Measurements from ENCODE around the gene HNRNPAB.
A peak's percentile ranks its signal among the peaks of the same experiment; 100 is the strongest.

The HNRNPAB gene

DNA sequence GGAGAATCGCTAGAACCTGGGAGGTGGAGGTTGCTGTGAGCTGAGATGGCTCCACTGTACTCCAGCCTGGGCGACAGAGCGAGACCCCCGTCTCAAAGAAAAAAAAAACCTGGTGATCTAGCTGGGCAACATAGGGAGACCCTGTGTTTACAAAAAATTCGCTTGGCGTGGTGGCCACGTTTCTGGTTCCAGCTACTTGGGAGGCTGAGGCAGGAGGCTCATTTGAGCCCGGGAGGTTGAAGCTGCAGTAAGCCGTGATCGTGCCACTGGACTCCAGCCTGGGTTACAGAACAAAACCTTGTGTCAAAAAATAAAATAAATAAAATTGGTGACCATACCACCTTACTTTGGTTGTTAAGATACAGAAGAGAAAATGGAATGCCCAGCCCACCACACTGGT is 1.8 kb upstream of the HNRNPAB start:
- ATAC-seq (replicated peaks): no peak
- peaks cover 0 to 3% of the 10 kb centered on the region in 2 donors for H3K9me3 Mint-ChIP-seq
- no peak overlapping the region for H3K27ac Mint-ChIP-seq
- H3K4me3 Mint-ChIP-seq: peak overlapping the region in 1 of 2 donors; percentile 39
- peaks cover 14 to 24% of the 10 kb centered on the region in 2 donors for H3K4me1 Mint-ChIP-seq
- H3K36me3 Mint-ChIP-seq: peaks cover 21 to 26% of the 10 kb centered on the region in 2 donors
- H3K27me3 Mint-ChIP-seq: peaks cover 4 to 5% of the 10 kb centered on the region in 2 donors
- DNase-seq: no peak

DNA sequence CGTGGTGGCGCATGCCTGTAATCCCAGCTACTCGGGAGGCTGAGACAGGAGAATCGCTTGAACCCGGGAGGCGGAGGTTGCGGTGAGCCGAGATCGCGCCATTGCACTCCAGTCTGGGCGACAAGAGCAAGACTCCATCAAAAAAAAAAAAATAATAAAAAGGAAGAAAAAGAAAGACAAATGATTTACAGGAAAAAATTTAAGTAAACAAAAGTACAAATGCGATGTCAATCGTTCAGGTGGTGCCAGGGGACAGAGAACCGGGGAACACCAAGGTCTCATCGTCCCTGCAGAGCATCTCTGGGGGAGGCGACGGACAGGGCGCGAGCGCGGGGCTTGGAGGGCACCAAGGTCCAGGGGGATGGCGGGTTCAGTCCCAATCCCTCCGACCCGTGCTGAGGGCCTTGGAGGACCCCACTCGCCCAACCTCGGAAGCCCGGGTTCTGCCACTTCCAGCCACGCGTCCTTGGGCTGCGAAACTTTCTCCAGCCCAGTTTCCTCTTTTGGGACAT is 607 bp upstream of the HNRNPAB start:
- peaks cover 19 to 32% of the 10 kb centered on the region in 2 donors for H3K4me1 Mint-ChIP-seq
- peaks cover 0 to 3% of the 10 kb centered on the region in 2 donors for H3K9me3 Mint-ChIP-seq
- H3K27me3 Mint-ChIP-seq: peaks cover 4 to 5% of the 10 kb centered on the region in 2 donors
- H3K27ac Mint-ChIP-seq: peak overlapping the region; percentile 100
- H3K36me3 Mint-ChIP-seq: peaks cover 26 to 36% of the 10 kb centered on the region in 2 donors
- peak overlapping the region; percentile 95 to 97 for H3K4me3 Mint-ChIP-seq
- peak; percentile 29 to 31 for ATAC-seq (replicated peaks)
- no peak for DNase-seq

DNA sequence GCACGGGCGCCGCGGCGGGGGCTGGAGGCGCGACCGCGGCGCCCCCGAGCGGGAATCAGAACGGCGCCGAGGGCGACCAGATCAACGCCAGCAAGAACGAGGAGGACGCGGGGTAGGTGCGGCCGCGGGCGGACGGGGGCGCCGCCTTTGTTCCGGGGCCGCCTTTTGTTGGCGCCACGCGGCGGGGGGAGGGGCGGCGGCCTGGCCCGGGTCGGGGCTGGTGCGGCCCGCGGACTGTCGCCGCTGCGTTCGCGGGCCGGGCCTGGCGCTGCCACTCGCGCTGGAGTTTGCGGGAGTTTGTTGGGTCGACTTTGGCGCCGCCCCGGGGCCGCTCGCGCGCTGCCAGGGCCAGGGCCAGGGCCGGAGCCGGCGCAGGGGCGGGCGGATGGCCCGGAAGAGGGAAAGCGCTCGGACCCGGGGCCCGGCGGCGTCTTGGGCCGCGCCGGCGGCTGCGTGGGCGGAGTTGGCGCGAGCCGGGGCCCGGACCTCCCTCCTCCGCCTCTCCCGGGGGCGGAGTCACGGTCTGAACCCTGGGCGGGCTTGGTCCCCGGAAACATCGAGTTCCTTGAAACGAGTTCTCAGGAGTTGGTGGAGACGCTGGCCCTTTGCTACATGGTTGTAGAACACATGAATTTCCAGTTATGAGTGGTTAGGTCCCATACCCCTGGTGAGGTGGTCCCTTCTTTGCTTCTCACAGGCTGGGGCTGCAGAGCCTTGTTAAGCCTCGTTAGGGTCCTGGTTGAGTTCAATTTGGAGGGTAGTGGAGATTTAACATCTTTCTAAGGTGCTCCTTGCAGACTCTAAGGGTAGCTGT is 809 bp downstream of the HNRNPAB start:
- peaks cover 4 to 5% of the 10 kb centered on the region in 2 donors for H3K27me3 Mint-ChIP-seq
- ATAC-seq (replicated peaks): peak; percentile 58 to 62
- H3K4me1 Mint-ChIP-seq: peaks cover 28 to 44% of the 10 kb centered on the region in 2 donors

DNA sequence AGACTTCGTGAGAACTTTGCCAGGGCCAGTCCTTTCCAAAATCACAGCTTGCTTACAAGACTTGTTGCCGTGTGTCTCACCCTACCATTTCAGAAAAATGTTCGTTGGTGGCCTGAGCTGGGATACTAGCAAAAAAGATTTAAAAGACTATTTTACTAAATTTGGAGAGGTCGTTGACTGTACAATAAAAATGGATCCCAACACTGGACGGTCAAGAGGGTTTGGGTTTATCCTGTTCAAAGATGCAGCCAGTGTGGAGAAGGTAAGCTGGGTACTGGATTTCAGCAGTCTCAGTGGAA is 1.4 kb downstream of the HNRNPAB start:
- peaks cover 39 to 55% of the 10 kb centered on the region in 2 donors for H3K36me3 Mint-ChIP-seq
- peaks cover 0 to 3% of the 10 kb centered on the region in 2 donors for H3K9me3 Mint-ChIP-seq
- peaks cover 4 to 5% of the 10 kb centered on the region in 2 donors for H3K27me3 Mint-ChIP-seq
- peak overlapping the region; percentile 88 to 95 for H3K4me3 Mint-ChIP-seq
- H3K4me1 Mint-ChIP-seq: peaks cover 30 to 50% of the 10 kb centered on the region in 2 donors
- no peak for DNase-seq
- peak overlapping the region; percentile 92 for H3K27ac Mint-ChIP-seq
- ATAC-seq (replicated peaks): no peak

More for the DNA sequence above, 809 bp downstream of the HNRNPAB start:
- Mint-ChIP-seq H3K9me3 (peaks cover 0 to 3% of the 10 kb centered on the region in 2 donors), H3K27ac (peak overlapping the region; percentile 100), H3K4me3 (peak overlapping the region; percentile 95 to 97), H3K36me3 (peaks cover 37 to 50% of the 10 kb centered on the region in 2 donors)
- peak; percentile 70 for DNase-seq

DNA sequence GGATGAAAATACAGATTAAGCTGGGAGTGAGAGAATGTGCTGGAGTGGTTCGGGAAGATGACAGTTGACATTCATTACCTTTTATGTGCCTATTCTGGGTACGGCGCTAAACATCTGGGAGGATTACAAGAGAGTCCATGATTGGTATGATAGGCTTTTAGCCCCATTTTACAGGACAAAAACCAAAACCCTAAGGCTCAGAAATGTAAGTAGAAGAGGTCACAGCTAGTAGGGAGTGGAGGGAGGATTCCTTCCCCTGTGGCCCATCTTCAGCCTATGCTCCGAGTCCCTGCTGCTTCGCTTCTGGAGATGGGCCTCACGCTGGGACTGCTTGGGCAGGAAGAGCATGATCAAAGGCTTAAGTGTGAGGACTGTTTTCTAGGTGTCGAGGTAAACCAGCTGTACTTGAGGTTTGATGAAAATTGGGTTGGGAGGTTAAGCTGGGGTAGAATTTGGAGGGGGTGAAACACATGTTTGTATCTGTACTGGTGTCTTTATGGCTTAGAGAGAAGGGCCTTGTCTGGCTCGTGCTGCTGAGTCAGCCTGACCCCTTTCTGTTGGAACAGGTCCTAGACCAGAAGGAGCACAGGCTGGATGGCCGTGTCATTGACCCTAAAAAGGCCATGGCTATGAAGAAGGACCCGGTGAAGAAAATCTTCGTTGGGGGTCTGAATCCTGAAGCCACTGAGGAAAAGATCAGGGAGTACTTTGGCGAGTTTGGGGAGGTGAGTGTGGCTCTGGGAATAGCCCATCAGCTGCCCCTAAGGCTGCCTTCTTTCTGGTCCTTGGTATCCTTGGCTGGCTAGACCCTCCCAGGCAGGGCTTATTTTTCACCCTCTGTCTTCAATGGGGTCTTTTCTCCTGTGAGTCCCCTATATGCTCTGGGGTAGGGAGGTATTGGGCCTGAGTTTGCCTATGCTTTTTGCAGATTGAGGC is 2.1 kb downstream of the HNRNPAB start:
- ATAC-seq (replicated peaks) (no peak), DNase-seq (no peak)
- peak overlapping the region; percentile 92 for H3K27ac Mint-ChIP-seq
- peaks cover 4 to 5% of the 10 kb centered on the region in 2 donors for H3K27me3 Mint-ChIP-seq
- peaks cover 33 to 57% of the 10 kb centered on the region in 2 donors for H3K4me1 Mint-ChIP-seq
- H3K9me3 Mint-ChIP-seq: peaks cover 0 to 3% of the 10 kb centered on the region in 2 donors
- H3K36me3 Mint-ChIP-seq: peaks cover 44 to 62% of the 10 kb centered on the region in 2 donors
- H3K4me3 Mint-ChIP-seq: peak overlapping the region; percentile 88 to 95

DNA sequence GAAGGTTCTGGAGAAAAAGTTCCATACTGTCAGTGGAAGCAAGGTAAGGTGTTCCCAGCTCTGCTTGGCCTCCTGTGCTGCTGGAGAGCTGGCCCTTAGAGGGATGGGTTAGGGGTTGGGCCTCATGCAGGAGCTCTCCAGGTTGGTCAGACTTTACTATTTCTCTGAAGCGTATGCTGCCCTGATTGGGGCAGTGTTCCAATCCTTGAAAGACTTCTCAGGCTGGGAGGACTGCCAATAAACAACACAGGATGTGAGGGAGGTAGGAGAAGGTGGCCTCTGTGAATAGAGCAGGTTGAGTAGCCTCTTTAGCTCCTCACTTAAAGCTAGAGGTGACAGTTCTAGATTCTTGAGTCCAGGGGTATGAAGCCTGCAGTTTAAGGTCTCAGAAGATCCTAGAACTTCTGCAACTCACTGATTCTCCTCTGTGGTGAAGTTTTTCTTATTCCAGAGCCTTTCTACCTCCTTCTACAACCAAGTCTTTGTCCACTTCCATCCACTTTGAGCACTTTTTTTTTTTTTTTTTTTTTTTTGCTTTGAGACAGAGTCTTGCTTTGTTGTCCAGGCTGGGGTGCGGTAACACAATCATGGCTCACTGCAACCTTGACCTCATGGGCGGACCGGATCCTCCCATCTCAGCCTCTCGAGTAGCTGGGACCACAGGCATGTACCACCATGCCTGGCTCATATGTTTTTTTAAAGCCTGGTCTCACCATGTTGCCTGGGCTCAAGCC is 3.0 kb downstream of the HNRNPAB start:
- Mint-ChIP-seq H3K4me3 (peak overlapping the region; percentile 57 to 88), H3K4me1 (peaks cover 33 to 59% of the 10 kb centered on the region in 2 donors), H3K36me3 (peaks cover 44 to 67% of the 10 kb centered on the region in 2 donors), H3K27me3 (peaks cover 4 to 5% of the 10 kb centered on the region in 2 donors), H3K9me3 (peaks cover 0 to 3% of the 10 kb centered on the region in 2 donors), H3K27ac (peak overlapping the region; percentile 88)
- no peak for DNase-seq
- no peak for ATAC-seq (replicated peaks)

DNA sequence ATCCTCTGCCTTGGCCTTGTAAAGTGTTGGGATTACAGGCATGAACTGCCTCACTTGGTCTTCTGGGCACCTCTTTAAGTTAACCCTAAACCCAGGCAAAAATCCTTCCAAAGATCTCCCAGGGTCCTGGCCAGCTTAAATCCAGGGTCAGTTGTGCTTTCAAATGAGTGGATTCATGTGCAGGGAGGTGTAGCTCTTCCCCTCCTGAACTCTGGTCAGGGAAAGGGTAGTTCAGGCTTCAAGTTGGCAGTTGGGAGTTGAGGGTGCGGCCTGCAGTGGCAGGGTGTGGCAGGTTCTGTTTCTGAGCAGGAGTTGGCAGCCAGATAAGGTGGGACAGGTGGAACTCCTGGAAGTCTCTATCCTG is 3.6 kb downstream of the HNRNPAB start:
- DNase-seq (no peak), ATAC-seq (replicated peaks) (no peak)
- Mint-ChIP-seq H3K4me1 (peaks cover 36 to 59% of the 10 kb centered on the region in 2 donors), H3K4me3 (peak overlapping the region in 1 of 2 donors; percentile 57), H3K27ac (peak overlapping the region; percentile 88), H3K36me3 (peaks cover 44 to 69% of the 10 kb centered on the region in 2 donors), H3K9me3 (peaks cover 0 to 3% of the 10 kb centered on the region in 2 donors), H3K27me3 (peaks cover 4 to 5% of the 10 kb centered on the region in 2 donors)

DNA sequence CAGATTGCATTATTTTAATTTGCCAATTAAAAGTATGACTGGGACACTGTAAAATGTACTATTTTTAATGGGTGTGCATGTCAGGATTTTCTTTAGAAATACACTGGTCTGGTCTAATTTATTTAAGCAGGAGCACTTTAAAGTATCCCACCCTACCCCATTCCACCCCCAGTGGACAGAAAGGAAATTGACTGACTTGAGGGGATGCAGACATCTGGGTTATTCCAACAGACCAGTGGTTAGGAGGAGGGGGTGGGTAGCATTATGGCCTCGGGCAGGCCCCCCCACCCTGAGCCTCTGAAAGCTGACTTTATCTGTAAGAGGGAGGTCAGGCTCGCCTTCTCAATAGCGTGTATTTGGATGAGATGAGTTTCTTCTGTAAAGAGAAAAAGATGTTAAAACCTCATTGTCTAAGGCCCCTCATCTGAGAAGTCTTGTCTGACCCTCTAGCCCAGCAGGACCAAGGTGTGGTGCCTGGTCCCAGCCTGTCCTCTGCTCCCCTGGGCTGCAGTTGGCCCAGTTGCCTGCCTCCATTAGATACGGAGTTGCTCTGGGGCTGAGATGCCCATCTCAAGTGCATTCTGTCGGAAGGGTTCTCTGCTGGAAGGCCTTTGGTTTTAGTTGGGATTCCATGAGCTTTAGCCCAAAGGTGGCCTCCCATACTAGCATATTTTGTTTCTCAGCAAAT is 4.4 kb downstream of the HNRNPAB start:
- peaks cover 40 to 62% of the 10 kb centered on the region in 2 donors for H3K4me1 Mint-ChIP-seq
- no peak for ATAC-seq (replicated peaks)
- H3K4me3 Mint-ChIP-seq: no peak overlapping the region
- no peak for DNase-seq
- H3K36me3 Mint-ChIP-seq: peaks cover 51 to 75% of the 10 kb centered on the region in 2 donors
- H3K27me3 Mint-ChIP-seq: peaks cover 4 to 5% of the 10 kb centered on the region in 2 donors
- peak overlapping the region; percentile 84 for H3K27ac Mint-ChIP-seq
- H3K9me3 Mint-ChIP-seq: peaks cover 0 to 3% of the 10 kb centered on the region in 2 donors

DNA sequence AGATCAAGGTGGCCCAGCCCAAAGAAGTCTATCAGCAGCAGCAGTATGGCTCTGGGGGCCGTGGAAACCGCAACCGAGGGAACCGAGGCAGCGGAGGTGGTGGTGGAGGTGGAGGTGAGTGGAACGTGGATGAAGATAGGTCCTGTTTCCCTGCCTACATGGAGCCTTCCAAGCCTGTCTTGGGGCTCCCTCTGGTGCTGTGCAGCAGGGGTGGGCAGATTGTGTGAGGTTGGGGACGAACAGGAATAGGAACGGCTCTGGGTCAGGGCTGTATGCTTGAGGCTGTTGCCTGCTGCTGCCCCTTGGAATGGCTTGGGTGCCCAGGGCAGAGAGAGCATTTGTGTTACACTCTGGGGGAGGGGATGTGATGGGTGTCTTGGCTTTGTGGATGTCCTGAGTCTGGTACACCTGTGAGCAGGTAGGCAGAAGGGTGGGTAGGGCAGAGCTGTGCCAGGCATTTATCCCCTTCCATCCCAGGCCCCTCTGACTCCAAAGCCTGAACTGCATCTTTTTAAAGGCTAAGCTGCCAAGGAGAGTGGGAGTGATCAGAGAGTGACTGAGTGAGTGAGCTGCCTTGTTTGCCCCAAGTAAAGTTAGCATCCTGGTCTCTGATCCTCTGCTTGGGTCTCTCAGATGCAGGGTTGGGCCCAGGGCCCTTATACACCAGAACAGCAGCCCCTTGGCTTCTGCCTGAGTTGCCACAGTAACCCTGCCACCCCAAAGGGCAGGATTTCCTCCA is 5.2 kb downstream of the HNRNPAB start:
- ATAC-seq (replicated peaks) (no peak), DNase-seq (no peak)
- Mint-ChIP-seq H3K27ac (peak overlapping the region; percentile 84), H3K27me3 (peaks cover 0 to under 1% of the 10 kb centered on the region in 2 donors), H3K9me3 (no peaks in the 10 kb centered on the region), H3K4me1 (peaks cover 41 to 64% of the 10 kb centered on the region in 2 donors), H3K4me3 (peak overlapping the region; percentile 28 to 44), H3K36me3 (peaks cover 53 to 76% of the 10 kb centered on the region in 2 donors)

DNA sequence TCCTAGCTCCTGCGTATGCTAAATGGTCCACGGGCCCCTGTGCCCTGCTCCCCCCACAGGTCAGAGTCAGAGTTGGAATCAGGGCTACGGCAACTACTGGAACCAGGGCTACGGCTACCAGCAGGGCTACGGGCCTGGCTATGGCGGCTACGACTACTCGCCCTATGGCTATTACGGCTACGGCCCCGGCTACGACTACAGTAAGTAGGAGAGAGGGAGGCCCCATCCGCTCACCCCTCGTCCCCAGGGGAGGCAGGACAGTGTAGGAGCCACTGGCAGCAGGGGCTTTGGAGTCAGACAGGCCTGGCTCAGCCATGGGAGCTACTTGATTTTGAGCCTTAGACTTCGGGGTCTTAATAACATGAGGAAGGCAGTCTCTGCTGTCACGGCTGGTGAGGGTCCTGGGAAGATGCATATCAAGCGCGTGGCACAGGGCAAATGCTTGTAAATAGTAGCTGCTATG is 5.8 kb downstream of the HNRNPAB start:
- Mint-ChIP-seq H3K27ac (peak overlapping the region; percentile 84), H3K36me3 (peaks cover 54 to 80% of the 10 kb centered on the region in 2 donors), H3K9me3 (no peaks in the 10 kb centered on the region), H3K4me1 (peaks cover 42 to 69% of the 10 kb centered on the region in 2 donors), H3K4me3 (peak overlapping the region in 1 of 2 donors; percentile 44), H3K27me3 (no peaks in the 10 kb centered on the region)
- no peak for DNase-seq
- ATAC-seq (replicated peaks): no peak

DNA sequence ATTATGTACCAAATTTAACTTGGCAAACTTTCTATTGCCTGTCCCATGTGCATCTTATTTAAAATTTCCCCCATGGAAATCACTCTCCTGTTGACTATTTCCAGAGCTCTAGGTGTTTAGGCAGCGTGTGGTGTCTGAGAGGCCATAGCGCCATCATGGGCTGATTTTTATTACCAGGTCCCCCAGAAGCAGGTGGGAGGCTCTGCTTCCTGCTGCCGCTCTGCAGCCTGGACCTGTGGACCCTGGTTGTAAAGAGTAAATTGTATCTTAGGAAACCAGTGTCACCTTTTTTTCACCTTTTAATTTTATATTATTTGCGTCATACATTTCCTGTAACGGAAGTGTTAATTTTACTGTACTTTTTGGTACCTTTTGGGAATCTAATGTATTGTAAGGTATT is 6.4 kb downstream of the HNRNPAB start:
- DNase-seq (no peak), ATAC-seq (replicated peaks) (no peak)
- peaks cover 53 to 79% of the 10 kb centered on the region in 2 donors for H3K36me3 Mint-ChIP-seq
- no peaks in the 10 kb centered on the region for H3K27me3 Mint-ChIP-seq
- peaks cover 46 to 74% of the 10 kb centered on the region in 2 donors for H3K4me1 Mint-ChIP-seq
- H3K9me3 Mint-ChIP-seq: no peaks in the 10 kb centered on the region
- H3K4me3 Mint-ChIP-seq: no peak overlapping the region
- H3K27ac Mint-ChIP-seq: peak overlapping the region; percentile 85
